Activated T-cell treated with anti-CD3 and anti-CD28 coated beads, Interleukin-2, amount 50 U/mL, for 1 hour (primary cell): Measurements from ENCODE around the gene ORC4.

ENCODE experiments used
- DNase-seq: peaks from one replicate; pipeline ENCODE4 v3.0.0-alpha.2; 2020

The ORC4 gene

GRCh38 chr2:147925886-147926285 lies 94.7 kb downstream of the ORC4 start:
- no peak for DNase-seq

GRCh38 chr2:147924647-147925046 lies 95.9 kb downstream of the ORC4 start:
- DNase-seq, result no peak

- DNase-seq, result no peak
Measured at GRCh38 chr2:147923846-147924245, 96.7 kb downstream of the ORC4 start.

GRCh38 chr2:147917161-147917560 lies 103.4 kb downstream of the ORC4 start:
- no peak for DNase-seq

- no peak for DNase-seq
Measured at GRCh38 chr2:147916723-147917122, 103.8 kb downstream of the ORC4 start.

- no peak for DNase-seq
Measured at GRCh38 chr2:147916067-147916466, 104.5 kb downstream of the ORC4 start.

GRCh38 chr2:147913701-147914480 lies 106.6 kb downstream of the ORC4 start:
- no peak for DNase-seq

- DNase-seq, result no peak
Measured at GRCh38 chr2:147910990-147911473, 109.5 kb downstream of the ORC4 start.

GRCh38 chr2:147909178-147909577 lies 111.4 kb downstream of the ORC4 start:
- no peak for DNase-seq

- DNase-seq, result no peak
Measured at GRCh38 chr2:147904051-147904450, 116.5 kb downstream of the ORC4 start.

GRCh38 chr2:147888680-147889079 lies 131.9 kb downstream of the ORC4 start:
- no peak for DNase-seq

GRCh38 chr2:147886136-147886535 lies 134.4 kb downstream of the ORC4 start:
- DNase-seq, result no peak

- DNase-seq, result no peak
Measured at GRCh38 chr2:147884830-147885229, 135.7 kb downstream of the ORC4 start.

GRCh38 chr2:147882631-147883030 lies 137.9 kb downstream of the ORC4 start:
- no peak for DNase-seq
